Mesodermal cell (in vitro differentiated cells): ENCODE data around the gene GABRP.

ENCODE experiments used
- H3K27ac ChIP-seq: 2 replicates; pipeline ENCODE4 v1.7.0; 2013; ENCODE audit warnings: mild to moderate bottlenecking, low read depth, low read length, moderate library complexity; ENCODE audit not compliant: severe bottlenecking
- H3K36me3 ChIP-seq: 2 replicates; pipeline ENCODE4 v1.7.1; 2013; ENCODE audit warnings: mild to moderate bottlenecking, low read length, moderate library complexity; ENCODE audit not compliant: control insufficient read depth, insufficient read depth
- H3K4me1 ChIP-seq: one replicate; pipeline ENCODE4 v1.7.1; 2013; ENCODE audit warnings: mild to moderate bottlenecking, low read length; ENCODE audit not compliant: insufficient read depth, control insufficient read depth, poor library complexity, severe bottlenecking
- H3K4me3 ChIP-seq: 2 replicates; pipeline ENCODE4 v1.7.0; 2013; ENCODE audit warnings: low read length, control low read depth, mild to moderate bottlenecking; ENCODE audit not compliant: insufficient read depth, poor library complexity, severe bottlenecking; ENCODE audit errors: extremely low read depth
- H3K9me3 ChIP-seq: 2 replicates; pipeline ENCODE4 v1.7.1; 2013; ENCODE audit warnings: mild to moderate bottlenecking, low read length, moderate library complexity; ENCODE audit not compliant: control insufficient read depth
- WGBS, 2 experiments: methylation state at CpG; one replicate each; pipeline ENCODE4 v1.1.5; 2013; ENCODE audit warnings: missing lambda C conversion rate in 2 of 2; ENCODE audit not compliant: insufficient coverage in 2 of 2; 5-methylcytosine and 5-hydroxymethylcytosine counted together

The GABRP gene

DNA sequence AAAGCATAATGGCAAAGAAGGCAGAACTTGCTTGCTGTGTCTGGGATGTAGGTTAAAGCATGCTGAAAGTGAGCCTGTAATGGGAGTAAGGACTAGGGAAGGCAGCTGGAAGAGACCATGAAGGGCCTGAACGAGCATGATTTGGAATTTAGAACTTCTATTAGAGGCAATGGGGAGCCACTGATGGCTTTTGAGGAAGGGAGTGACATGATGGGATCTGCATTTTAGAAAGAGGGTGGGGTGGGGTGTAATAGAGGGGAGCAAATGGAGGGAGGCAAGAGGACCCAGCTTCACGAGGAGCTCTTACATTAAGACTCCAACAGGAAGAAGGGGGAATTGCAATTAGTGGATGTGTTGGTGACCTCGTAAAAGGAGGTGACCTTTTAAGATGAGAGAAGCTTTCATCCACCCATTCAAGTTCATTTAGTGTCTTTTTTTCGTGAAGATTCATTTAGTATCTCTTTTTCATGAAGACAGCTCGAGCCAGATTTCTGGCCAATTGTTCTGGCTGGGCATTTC, 13.6 kb upstream of the GABRP start:
- Histone ChIP-seq H3K36me3 (no peaks in the 10 kb centered on the region), H3K9me3 (no peaks in the 10 kb centered on the region), H3K4me1 (no peaks in the 10 kb centered on the region), H3K27ac (no peak overlapping the region), H3K4me3 (no peak overlapping the region)
- 50 to 83% methylated on average over 1 to 4 of the region's 5 CpGs for WGBS, 2 experiments

DNA sequence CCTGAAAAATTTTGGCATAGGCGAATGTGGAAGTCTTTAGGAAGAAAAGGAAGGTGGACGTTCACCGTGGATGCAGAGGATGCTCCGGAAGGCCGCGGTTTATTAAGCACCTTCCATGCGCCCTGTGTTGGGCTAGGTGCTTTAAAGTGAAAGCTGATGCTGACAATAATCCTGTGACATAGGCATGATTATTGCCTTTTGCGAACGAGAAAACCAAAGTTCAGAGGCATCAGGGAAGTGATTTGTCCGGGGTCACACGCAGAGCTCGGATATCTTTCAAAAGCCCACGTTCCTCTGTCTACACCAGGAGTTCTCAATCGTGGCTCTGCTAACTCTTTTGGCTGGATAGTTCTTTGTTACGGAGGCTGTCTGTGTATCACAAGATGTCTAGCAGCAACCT, 12.0 kb upstream of the GABRP start:
- Histone ChIP-seq H3K4me1 (no peaks in the 10 kb centered on the region), H3K27ac (no peak overlapping the region), H3K36me3 (no peaks in the 10 kb centered on the region), H3K9me3 (no peaks in the 10 kb centered on the region), H3K4me3 (no peak overlapping the region)
- 89 to 93% methylated on average over 14 to 15 of the region's 15 CpGs for WGBS, 2 experiments

DNA sequence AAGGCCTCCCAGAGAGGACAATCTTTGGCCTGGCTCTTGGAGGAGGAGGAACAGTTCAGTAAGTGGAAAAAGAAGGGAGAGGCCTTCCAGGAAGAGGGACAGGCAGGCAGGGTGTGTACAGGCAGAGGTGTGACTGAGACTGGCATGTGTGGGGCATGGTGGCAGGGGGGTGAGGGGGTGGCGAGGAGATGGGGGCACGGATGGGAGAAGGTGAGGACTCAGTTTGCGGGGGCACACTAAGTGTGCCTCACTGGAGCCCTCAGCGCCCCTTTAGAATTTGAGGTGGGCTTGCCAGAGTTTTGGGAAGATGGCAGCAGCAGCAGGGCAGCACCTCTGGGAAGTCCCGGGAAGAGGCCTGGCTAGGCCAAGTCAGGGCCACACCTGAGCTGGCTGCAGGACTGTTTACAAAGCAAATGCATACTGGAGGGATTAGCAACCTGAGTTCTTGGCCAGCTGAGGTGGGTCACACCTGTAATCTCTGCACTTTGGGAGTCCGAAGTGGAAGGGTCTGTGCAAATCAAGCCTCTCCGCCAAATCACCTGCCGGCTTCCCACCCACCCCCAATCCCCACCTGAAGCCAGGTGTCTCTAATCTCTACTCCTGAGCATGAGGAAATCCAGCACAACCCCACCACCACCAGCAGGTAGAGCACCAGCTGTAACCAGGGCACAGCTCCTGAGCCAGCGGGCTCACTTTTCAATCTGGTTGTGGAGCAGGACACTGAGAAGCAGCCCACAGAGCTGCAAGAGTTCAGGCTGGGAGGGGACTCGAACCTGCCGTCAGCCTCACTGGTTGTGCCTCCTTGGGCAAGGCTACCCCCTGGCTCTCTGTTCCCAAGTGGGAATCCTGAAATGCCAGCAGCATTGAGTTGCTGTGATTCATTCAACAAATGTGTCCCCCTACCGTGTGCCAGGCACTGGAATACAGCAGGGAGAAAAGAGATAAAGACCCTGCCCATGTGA, 10.2 kb upstream of the GABRP start:
- Histone ChIP-seq H3K27ac (no peak overlapping the region), H3K36me3 (no peaks in the 10 kb centered on the region), H3K4me1 (no peaks in the 10 kb centered on the region), H3K9me3 (no peaks in the 10 kb centered on the region), H3K4me3 (no peak overlapping the region)
- 85 to 88% methylated on average over 9 to 10 of the region's 12 CpGs for WGBS, 2 experiments

DNA sequence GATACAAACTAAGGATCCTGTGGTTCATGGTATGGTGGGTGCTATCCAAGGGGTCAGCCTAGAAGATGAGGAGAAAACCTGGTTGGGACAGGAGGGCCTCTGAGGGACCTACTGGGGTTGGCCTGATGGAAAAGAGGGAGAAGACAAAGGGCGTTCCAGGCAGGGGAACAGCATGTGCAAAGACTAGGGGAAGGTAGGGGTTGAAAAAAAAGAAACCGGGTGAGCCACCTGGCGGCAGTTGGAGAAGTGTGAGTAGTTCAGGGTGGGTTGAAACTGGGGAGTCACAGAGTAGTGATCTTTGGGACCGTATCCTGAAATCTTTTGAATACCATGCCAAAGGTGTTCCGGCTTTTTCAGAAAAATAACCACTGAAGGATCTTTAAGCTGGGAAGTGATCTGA, 8.7 kb upstream of the GABRP start:
- H3K36me3 ChIP-seq = no peaks in the 10 kb centered on the region
- 92 to 96% methylated on average over 4 to 5 of the region's 5 CpGs for WGBS, 2 experiments
- H3K27ac ChIP-seq = no peak overlapping the region
- H3K4me1 ChIP-seq = no peaks in the 10 kb centered on the region
- no peak overlapping the region for H3K4me3 ChIP-seq
- no peaks in the 10 kb centered on the region for H3K9me3 ChIP-seq

DNA sequence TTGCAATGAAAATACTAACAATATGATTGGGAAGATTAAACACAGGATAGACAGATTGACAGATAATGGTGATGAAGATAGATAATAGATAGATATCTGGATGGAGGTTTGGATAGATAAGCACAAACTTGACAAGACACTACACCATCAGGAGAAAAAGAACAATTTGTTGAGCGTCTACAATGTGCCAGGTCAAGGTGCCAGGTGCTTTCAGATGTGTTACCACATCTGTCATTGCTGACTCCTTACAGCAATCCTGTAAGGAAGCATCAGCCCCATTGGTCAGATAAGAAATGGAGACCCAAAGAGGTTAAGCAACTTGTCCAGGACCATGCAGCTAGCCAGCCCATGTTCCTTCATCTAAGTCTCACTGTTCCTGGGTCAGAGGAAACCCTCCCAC, 1.6 kb upstream of the GABRP start:
- H3K4me1 ChIP-seq = no peaks in the 10 kb centered on the region
- WGBS, 2 experiments = 80% methylated on average over 1 of the region's 1 CpG
- H3K27ac ChIP-seq = no peak overlapping the region
- no peaks in the 10 kb centered on the region for H3K36me3 ChIP-seq
- no peak overlapping the region for H3K4me3 ChIP-seq
- no peaks in the 10 kb centered on the region for H3K9me3 ChIP-seq

DNA sequence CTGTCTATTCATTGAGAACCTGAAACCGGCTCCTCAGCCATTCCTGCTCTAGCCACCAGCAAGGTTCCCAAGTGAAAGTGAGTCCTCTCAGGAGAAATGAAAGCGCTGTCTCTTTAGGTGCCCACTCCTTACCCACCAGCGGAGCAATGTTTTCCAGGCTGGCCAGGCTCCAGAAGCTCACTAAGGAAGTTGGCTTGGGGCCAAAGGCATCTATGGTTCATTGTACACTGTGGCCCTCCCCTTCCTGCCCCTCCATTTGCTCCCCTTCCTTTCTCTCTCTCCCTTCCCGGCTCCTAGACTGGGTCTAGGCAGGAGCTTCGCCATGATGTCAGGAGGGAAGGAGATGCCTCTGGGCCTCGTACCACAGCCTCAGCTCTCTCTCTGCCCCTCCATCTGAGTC, 1.1 kb upstream of the GABRP start:
- WGBS, 2 experiments = 94 to 97% methylated on average over 2 to 3 of the region's 6 CpGs
- Histone ChIP-seq H3K4me3 (no peak overlapping the region), H3K9me3 (no peaks in the 10 kb centered on the region), H3K27ac (no peak overlapping the region), H3K36me3 (no peaks in the 10 kb centered on the region), H3K4me1 (no peaks in the 10 kb centered on the region)

DNA sequence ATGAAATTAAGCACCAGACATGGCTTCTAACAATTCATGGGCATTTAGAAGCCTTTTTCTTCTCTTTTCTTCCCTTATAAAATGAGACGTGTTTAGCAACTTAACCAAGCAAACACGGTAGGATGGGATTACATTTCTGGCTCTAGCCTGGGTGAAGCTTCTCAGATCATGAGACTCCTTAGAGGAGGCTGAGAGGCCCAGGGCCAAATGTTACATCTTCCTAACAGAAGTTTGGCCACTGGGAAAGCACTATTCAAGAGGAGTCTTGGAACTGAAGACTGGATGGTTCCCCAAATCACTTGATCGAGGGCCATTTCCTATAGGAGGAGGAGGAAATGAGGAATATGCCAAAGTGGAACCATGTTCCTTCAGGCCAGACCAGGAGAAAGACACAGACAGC, 1.9 kb downstream of the GABRP start:
- 90 to 94% methylated on average over 1 to 3 of the region's 3 CpGs for WGBS, 2 experiments
- Histone ChIP-seq H3K4me1 (no peaks in the 10 kb centered on the region), H3K27ac (no peak overlapping the region), H3K4me3 (no peak overlapping the region), H3K9me3 (no peaks in the 10 kb centered on the region), H3K36me3 (no peaks in the 10 kb centered on the region)

DNA sequence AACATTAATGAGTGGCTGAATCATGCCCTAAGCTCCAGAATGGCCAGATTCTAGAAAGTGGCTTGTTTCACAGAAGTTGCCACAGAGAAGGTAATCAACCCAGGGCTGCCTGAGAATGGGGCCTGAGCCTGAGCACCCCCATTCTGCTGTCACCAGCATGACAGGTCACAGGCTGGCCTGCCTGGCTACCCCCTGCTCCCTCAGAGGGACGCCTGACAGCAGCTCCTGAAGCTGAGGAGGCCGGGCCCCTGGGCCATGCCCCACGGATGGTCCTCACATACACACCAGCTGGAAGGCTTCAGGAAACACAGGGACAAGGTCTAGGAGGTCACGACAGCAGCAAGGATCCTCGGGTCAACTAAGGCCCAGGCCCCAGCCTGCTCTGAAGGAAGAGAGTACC, 3.7 kb downstream of the GABRP start:
- Histone ChIP-seq H3K27ac (no peak overlapping the region), H3K4me1 (no peaks in the 10 kb centered on the region), H3K9me3 (no peaks in the 10 kb centered on the region), H3K36me3 (no peaks in the 10 kb centered on the region), H3K4me3 (no peak overlapping the region)
- 61 to 81% methylated on average over 3 of the region's 5 CpGs for WGBS, 2 experiments

DNA sequence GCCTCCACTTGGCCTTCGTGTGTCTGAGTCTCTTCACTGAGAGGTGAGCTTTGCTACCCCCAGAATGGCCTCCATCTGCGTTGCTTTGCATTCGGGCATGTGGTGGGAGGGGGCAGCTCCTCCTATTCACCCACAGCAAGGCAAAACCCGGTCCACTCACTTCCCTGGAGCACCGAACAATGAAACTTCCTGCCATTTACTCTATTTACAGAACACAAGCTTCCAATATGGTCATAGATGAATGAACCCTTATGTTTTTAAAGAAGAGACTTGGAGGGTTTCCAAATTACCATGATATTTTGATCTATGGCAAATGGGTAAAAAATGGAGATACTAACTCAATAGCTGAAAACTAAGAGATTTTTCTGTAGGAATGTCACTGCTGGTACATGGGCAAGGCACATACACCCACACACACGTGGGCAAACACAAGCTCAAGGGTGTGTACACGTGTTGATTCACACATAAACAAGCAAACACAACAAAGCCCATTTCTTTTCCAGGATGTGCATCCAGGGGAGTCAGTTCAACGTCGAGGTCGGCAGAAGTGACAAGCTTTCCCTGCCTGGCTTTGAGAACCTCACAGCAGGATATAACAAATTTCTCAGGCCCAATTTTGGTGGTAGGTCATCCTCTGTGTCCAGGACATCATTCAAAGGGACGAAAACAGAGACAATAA, 5.2 kb downstream of the GABRP start:
- H3K36me3 ChIP-seq = no peaks in the 10 kb centered on the region
- no peaks in the 10 kb centered on the region for H3K9me3 ChIP-seq
- H3K4me3 ChIP-seq = no peak overlapping the region
- H3K4me1 ChIP-seq = no peaks in the 10 kb centered on the region
- H3K27ac ChIP-seq = no peak overlapping the region
- 63 to 86% methylated on average over 5 to 8 of the region's 11 CpGs for WGBS, 2 experiments

DNA sequence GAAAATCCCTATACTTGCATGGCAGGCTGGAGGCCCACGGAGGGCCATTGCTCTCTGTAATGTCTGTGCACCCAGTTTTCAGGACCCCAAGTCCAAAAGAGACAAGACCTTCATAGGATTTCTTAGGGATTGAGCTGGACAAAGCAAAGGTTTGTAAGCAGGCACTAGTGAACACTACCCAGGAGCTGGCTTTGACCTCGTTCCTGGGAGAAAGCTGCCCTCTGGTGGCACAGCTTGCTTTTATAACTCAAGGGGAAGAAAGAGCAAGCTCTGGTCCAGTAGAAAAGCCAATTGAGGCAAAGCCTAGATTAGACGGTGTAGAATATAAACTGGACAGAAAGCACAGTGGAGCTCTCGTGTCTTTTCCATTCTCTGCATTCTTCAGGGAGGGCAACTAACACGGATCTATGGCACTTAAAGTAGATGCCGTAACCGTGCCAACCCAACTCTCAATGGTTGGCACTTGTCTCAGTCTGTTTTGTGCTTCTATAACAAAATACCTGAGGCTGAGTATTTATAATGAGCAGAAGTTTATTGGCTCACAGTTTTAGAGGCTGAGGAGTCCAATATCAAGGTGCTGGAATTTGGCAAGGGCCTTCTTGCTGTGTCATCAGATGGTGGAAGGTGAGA, 7.9 kb downstream of the GABRP start:
- 15 to 42% methylated on average over 5 to 7 of the region's 7 CpGs for WGBS, 2 experiments
- Histone ChIP-seq H3K4me1 (no peaks in the 10 kb centered on the region), H3K4me3 (no peak overlapping the region), H3K9me3 (no peaks in the 10 kb centered on the region), H3K36me3 (no peaks in the 10 kb centered on the region), H3K27ac (no peak overlapping the region)
